HG02840 (cell line): ENCODE results near the gene GPR33.
A peak's percentile ranks its signal among the peaks of the same experiment; 100 is the strongest.
"Not testable (repeated sequence)": the region's sequence is repeated elsewhere in the genome, so short reads cannot be mapped to it uniquely, and the experiment has no call there.

Experiments
- ATAC-seq: cut with Tn5 transposase; IDR thresholded peaks from one replicate; pipeline ENCODE4 v1.9.1; 2021; ENCODE audit warnings: mild to moderate bottlenecking, moderate library complexity, moderate number of reproducible peaks; ENCODE audit not compliant: unreplicated experiment, low FRiP score

Gene GPR33

DNA sequence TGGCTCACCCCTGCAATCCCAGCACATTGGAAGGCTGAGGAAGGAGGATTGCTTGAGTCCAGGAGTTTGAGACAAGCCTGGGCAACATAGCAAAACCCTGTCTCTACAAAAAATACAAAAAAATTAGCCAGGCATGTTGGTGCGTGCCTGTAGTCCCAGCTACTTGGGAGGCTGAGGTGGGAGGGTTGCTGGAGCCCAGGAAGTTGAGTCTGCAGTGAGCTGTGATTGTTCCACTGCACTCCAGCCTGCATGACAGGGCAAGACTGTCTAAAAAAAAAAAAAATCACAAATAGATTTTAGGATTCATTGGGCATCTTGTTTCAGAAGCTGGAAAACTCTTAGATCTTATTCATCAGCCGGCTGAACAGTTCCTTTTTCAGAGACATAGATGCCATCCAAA is 25.4 kb downstream of the GPR33 start:
- not testable (repeated sequence) for ATAC-seq

DNA sequence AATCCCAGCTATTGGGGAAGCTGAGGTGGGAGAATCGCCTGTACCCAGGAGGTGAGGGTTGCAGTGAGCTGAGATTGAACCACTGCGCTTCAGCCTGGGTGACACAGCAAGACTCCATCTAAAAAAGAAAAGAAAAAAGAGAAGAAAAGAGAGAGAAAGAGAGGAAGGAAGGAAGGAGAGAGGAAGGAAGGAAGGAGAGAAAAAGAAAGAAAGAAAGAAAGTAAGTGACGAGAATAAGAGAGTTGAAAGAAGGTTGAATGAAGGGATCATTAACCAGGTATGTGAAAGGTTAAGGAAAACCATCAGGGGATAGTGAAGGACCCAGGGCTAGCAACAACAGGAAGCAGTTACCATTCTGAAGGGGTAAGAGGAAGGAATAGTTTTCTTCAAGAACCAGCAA is 26.3 kb downstream of the GPR33 start:
- no peak for ATAC-seq

DNA sequence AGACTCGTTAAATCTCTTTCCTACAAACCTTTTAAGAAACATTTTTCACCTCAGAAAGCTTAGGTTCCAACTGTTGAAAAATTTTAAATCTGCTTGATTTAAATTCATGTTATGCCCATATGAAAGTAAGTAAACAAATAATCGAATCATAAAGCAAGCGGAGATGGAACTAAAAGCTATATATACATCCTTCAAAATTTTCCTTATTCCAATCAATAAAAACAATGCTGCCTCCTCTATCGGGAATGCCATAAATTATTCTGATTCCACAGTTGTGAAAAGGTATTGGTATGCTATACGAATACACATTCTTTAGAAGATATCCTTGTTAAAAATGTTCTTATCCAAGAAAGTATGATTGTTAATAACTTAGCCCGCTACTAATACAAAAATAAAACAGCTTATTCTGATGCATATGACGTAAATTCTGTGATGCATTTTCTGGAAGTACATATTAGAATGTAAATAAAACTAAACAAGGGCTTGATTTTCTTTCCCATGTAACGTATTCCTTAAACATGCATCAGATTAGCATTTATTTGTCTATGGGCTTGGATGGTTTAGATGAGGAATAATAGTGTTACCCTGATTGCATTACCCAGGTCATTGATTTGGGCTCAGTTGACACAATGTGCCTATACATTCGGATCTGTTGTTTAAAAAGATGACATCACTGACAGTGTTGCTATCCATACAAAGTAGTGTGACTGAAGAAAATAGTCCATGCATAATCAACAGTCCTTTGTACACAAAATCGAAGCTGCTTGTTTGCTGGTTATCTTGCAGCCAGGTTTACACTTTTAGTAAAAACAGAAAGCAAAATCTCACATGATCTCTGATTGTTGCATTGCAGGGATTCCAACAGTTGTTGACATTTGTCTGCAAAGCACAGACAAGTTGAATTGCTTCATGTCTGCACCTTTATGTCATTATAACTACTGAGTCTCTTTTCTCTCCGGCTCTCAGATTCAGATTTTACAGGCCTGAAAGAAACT is 29.9 kb downstream of the GPR33 start:
- ATAC-seq = no peak

DNA sequence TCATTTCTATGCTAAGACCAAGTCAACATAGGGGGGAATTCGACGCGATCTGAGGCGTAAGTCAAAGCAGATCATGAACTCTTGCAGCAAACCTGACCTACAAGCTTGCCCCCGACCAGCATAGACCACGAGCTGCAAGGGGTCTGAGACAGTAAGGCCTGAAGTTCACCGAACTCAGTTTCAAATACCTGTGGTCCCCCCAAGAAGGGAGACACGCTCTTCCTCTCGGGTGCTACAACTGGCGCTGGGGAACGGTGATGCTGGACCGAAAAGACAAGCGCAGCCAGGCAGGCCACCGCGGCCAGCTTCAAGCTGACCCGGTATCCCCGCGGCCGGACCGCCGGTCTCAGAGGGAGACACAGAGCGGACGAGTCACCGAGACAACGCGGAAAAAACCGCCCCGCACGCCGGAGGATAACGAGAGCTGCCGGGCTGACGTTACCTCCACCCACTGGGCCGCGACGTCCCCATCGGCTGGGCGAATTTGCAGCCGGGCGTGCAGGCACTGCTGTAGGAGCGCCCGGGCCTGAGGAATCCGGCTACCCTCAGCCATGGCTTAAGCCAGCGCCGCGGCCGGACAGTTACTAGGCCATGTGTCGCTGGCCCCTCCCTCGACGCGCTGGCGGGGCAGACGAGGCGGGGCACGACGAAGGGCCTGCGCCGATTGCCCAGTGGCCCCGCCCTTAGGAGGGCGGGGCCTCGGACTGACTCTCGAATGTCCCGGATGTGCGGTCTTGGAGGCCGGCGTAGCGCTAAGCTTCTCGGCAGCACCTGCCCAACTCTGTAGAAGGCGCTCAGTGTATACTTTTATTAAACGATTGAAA is 30.8 kb downstream of the GPR33 start, which contains the start of gene DTD2:
TSS of gene DTD2 (minus strand) at position 666 of the 824 bp plus-strand sequence. CDS start at position 553, 113 bp downstream.
- peak; percentile 99 for ATAC-seq

GRCh38 chr14:31449971-31450610 is 37.7 kb downstream of the GPR33 start:
- ATAC-seq = no peak

- ATAC-seq = no peak
These were observed 38.7 kb downstream of the GPR33 start for GRCh38 chr14:31449136-31449535.

GRCh38 chr14:31445703-31446102 is 42.1 kb downstream of the GPR33 start:
- no peak for ATAC-seq

DNA sequence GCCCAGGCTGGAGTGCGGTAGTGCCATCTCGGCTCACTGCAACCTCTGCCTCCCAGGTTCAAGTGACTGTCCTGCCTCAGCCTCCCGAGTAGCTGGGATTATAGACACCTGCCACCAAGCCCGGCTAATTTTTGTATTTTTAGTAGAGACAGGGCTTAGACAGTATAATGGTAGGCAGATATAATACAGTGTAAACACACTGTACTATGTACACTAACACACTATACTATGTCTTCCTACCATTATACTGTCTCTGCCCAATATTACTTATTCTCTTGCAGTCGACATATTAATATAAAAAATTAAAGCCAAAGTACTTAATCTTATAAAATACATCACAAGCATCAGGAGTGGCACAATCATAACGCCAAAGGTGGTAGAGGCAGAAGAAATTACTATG is 45.6 kb downstream of the GPR33 start:
- no peak for ATAC-seq

GRCh38 chr14:31441273-31442111 is 46.3 kb downstream of the GPR33 start:
- ATAC-seq = no peak

DNA sequence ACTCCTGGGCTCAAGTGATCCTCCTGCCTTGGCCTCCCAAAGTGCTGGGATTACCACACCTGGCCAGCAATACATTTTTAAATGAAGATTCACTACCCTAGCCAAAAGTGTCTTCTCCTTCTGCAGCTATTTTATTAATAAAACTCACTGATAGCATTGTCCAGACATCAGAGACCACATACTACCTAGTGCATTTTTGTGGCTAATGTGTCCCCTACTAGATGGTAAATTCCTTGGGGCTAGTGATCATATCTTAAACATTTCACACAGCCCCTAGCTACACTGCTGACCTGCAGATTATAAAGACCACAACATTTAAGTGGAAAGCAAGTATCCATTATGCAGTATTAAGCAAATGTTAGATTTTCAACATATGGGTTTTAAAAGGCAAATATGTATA is 47.6 kb downstream of the GPR33 start:
- ATAC-seq = no peak

- ATAC-seq = no peak
These were observed 48.3 kb downstream of the GPR33 start for GRCh38 chr14:31439561-31439960.

- not testable (repeated sequence) for ATAC-seq
These were observed 50.7 kb downstream of the GPR33 start for GRCh38 chr14:31437045-31437691.

DNA sequence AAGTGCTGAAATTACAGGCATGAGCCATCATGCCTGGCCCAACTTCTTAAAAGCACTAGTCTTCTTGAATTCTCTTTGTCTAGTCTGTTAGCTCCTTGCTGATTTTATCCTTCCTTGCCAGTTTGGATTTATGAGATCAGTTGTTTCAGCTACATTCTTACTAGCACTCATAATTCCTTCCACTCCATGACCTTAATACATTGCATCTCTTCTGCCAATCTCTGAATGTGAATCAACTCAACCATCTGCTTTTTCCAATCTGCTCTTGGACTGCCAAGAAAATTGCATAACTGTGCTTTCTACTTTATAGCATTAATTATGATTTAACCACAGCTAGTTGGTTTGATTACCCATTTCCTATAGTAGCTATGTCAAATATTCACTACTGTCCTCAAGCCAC is 52.6 kb downstream of the GPR33 start:
- no peak for ATAC-seq
